ENCODE results near the gene SUPT20HL1.

SUPT20HL1 gene

GRCh38 chrX:24391389-24391788, 30.9 kb downstream of the SUPT20HL1 start:
- no peak for DNase-seq (ENCODE audit: low read depth)
- TF ChIP-seq CTCF (IDR thresholded peaks at IDR 0.05; ENCODE audit: insufficient read depth, low read depth, low read length, missing control alignments) = no peak
- H3K4me3 ChIP-seq (ENCODE audit: low read length) = no peak overlapping the region

GRCh38 chrX:24391843-24392242, 31.4 kb downstream of the SUPT20HL1 start:
- no peak overlapping the region for H3K4me3 ChIP-seq (ENCODE audit: low read length)
- TF ChIP-seq CTCF (IDR thresholded peaks at IDR 0.05; ENCODE audit: insufficient read depth, low read depth, low read length, missing control alignments) = no peak
- no peak for DNase-seq (ENCODE audit: low read depth)

GRCh38 chrX:24392709-24393108, 32.3 kb downstream of the SUPT20HL1 start:
- no peak for DNase-seq (ENCODE audit: low read depth)
- no peak overlapping the region for H3K4me3 ChIP-seq (ENCODE audit: low read length)
- no peak for TF ChIP-seq CTCF (IDR thresholded peaks at IDR 0.05; ENCODE audit: insufficient read depth, low read depth, low read length, missing control alignments)

GRCh38 chrX:24395775-24396174, 35.3 kb downstream of the SUPT20HL1 start:
- peak; percentile 68 for DNase-seq (ENCODE audit: low read depth)
- no peak overlapping the region for H3K4me3 ChIP-seq (ENCODE audit: low read length)
- peak; percentile 70 for TF ChIP-seq CTCF (IDR thresholded peaks at IDR 0.05; ENCODE audit: insufficient read depth, low read depth, low read length, missing control alignments)

GRCh38 chrX:24396236-24396930, 35.9 kb downstream of the SUPT20HL1 start:
- TF ChIP-seq CTCF (IDR thresholded peaks at IDR 0.05; ENCODE audit: insufficient read depth, low read depth, low read length, missing control alignments) = no peak
- DNase-seq (ENCODE audit: low read depth) = no peak
- no peak overlapping the region for H3K4me3 ChIP-seq (ENCODE audit: low read length)

GRCh38 chrX:24396931-24397279, 36.5 kb downstream of the SUPT20HL1 start:
- no peak for TF ChIP-seq CTCF (IDR thresholded peaks at IDR 0.05; ENCODE audit: insufficient read depth, low read depth, low read length, missing control alignments)
- no peak for DNase-seq (ENCODE audit: low read depth)

GRCh38 chrX:24398766-24399165, 38.3 kb downstream of the SUPT20HL1 start:
- TF ChIP-seq CTCF (IDR thresholded peaks at IDR 0.05; ENCODE audit: insufficient read depth, low read depth, low read length, missing control alignments) = no peak
- H3K4me3 ChIP-seq (ENCODE audit: low read length) = no peak overlapping the region

More at GRCh38 chrX:24396931-24397279, 36.5 kb downstream of the SUPT20HL1 start:
- H3K4me3 ChIP-seq (ENCODE audit: low read length) = no peak overlapping the region

More at GRCh38 chrX:24398766-24399165, 38.3 kb downstream of the SUPT20HL1 start:
- peak; percentile 90 for DNase-seq (ENCODE audit: low read depth)
